ENCODE results near the gene OSBPL7. TPM values are rescaled to one million over a fixed set of nuclear protein-coding genes. Genes with fewer than 3 reads are reported as not detected.

OSBPL7 gene
- total and polyA plus RNA-seq, 2 of the 13 experiments (the other 11 are each of a cell fraction or from before 2014, with no cell fraction given) = 4.7 to 6.6 TPM

DNA sequence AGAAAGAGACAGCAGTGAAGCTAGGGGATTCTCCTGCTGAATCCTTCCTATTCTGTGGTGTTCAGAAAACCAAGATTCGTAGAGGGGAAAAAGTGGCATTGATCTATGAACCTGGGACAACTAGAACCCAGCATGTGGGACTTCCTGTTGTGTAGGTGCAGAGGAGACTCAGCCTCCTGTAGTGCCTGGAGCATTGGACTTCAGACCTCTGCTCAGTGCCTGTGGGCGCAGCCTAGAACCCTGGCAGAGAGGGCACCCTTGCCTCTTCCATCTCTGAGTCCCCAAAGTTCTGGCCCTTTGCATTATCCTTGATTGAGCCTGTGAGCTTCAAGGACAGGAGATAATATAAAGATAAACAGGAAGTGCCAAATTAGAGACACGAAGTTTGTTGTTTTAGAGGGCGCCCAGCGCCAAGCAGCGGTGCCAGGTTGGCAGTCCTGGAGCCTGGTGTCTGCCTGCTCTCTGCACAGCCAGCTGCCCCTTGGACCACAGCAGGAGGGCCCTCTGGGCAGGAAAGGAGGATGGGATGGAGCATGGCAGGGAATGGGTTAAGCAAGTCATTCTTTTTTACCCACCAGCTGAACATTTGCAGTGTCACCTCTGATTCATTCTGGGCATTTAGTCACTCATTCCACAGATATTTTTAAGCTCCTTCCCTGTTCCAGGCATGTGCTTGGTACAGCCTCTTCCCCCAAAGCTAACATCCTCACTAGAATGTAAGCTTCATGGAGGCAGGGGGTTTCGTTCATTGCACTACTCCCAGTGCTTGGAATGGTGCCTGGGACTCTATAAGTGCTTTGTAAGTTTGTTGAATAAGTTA lies 41.2 kb upstream of the OSBPL7 start (continued):
- 0 out of 2 replicates have a peak, but pooled peaks have one; percentile 19 for TF ChIP-seq SALL1 (CRISPR knock-in tag; IDR thresholded peaks at IDR 0.05)
- TF ChIP-seq TBX3 (IDR thresholded peaks at IDR 0.05; ENCODE audit: borderline replicate concordance) = no peak
- no peak for TF ChIP-seq CHCHD3 (CRISPR knock-in tag; IDR thresholded peaks at IDR 0.05)
- TF ChIP-seq, protein P1, sequence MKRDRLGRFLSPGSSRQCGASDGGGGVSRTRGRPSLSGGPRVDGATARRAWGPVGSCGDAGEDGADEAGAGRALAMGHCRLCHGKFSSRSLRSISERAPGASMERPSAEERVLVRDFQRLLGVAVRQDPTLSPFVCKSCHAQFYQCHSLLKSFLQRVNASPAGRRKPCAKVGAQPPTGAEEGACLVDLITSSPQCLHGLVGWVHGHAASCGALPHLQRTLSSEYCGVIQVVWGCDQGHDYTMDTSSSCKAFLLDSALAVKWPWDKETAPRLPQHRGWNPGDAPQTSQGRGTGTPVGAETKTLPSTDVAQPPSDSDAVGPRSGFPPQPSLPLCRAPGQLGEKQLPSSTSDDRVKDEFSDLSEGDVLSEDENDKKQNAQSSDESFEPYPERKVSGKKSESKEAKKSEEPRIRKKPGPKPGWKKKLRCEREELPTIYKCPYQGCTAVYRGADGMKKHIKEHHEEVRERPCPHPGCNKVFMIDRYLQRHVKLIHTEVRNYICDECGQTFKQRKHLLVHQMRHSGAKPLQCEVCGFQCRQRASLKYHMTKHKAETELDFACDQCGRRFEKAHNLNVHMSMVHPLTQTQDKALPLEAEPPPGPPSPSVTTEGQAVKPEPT (CRISPR knock-in tag; IDR thresholded peaks at IDR 0.05; ENCODE audit: low read depth) = no peak
- no peak for TF ChIP-seq SIN3B (IDR thresholded peaks at IDR 0.05; ENCODE audit: low read length)
- TF ChIP-seq ZNF136 (CRISPR knock-in tag; IDR thresholded peaks at IDR 0.05; ENCODE audit: low read depth) = no peak
- TF ChIP-seq ELF1 (CRISPR knock-in tag; IDR thresholded peaks at IDR 0.05) = peak; percentile 33; the same call in 1 of the 2 replicates
- peak; percentile 33; the same call in 1 of the 2 replicates for TF ChIP-seq MED1 (CRISPR knock-in tag; IDR thresholded peaks at IDR 0.05)

DNA sequence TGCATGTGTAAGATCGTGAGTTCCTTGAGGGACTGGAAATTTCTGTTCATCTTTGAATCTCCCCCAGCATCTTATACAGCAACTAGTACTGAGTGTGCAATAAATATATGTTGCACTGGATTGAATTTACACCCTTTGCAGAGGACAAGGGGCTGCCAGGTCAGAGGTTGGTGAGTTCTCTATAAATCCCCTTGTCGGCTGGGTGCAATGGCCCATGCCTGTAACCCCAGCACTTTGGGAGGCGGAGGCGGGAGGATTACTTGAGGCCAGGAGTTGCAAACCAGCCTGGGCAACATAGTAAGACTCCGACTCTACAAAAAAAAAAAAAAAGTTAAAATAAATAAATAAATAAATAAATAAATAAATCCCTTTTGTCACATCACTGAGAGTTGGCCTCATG lies 38.8 kb upstream of the OSBPL7 start:
- WGBS (ENCODE audit: low lambda C conversion rate) = 47% methylated on average over 5 of the region's 5 CpGs

More for the DNA sequence above, 38.8 kb upstream of the OSBPL7 start:
- Histone ChIP-seq H3K27me3 (ENCODE audit: control insufficient read depth in 1 of 2, insufficient read depth in 2 of 2, low read length in 2 of 2) (peaks cover 2 to 30% of the 10 kb centered on the region in 2 experiments), H3K4me3 (replicated peaks in 1 of 3; ENCODE audit: insufficient read depth in 1 of 3, low read depth in 2 of 3, low read length in 3 of 3) (no peak overlapping the region), H3K27ac (ENCODE audit: extremely low read length, insufficient read depth, low read length) (no peak overlapping the region), H2AFZ (ENCODE audit: low read length) (no peak overlapping the region), H3K4me2 (ENCODE audit: low read depth, low read length) (no peak overlapping the region), H3K9me3 (ENCODE audit: low read length) (no peaks in the 10 kb centered on the region), H3K79me2 (ENCODE audit: insufficient read depth, low read length) (no peaks in the 10 kb centered on the region), H3K4me1 (ENCODE audit: insufficient read depth, low read length) (peaks cover 16% of the 10 kb centered on the region), H3K9ac (ENCODE audit: insufficient read depth, low read depth, low read length) (no peak overlapping the region), H3K36me3 (replicated peaks in 1 of 2; ENCODE audit: control insufficient read depth in 1 of 2, insufficient read depth in 2 of 2, low read length in 2 of 2) (no peaks in the 10 kb centered on the region), H4K20me1 (ENCODE audit: insufficient read depth, low read length) (no peaks in the 10 kb centered on the region)
- intact Hi-C loops (cut with micrococcal nuclease; ENCODE audit: unreplicated experiment) (no loop called here), in situ Hi-C loops (cut with HindIII; ENCODE audit: extremely low pct_ligation_motif_present, low pct_unique_long_range_greater_than_20kb) (no loop called here)
- no peak for FAIRE-seq
- POLR2A ChIA-PET = interaction anchor here (1.2 kb wide), 2 partner anchors 29 to 35 kb away, joined by 3 read pairs; partner anchors contain the start of genes LRRC46, MRPL10 and SP2
- BruUV-seq (replicated peaks) = no TSS peak
- CTCF ChIA-PET (ENCODE audit: low intra/inter-chr PET ratio, low total read pairs) = no interaction called here
- no peak for ATAC-seq
- DNase-seq (ENCODE audit: low spot score) = no peak
- no peak for TF ChIP-seq ZBTB7B (CRISPR knock-in tag; IDR thresholded peaks at IDR 0.05)
- TF ChIP-seq ZNF124 (CRISPR knock-in tag; IDR thresholded peaks at IDR 0.05) = no peak
- no peak for TF ChIP-seq FOXJ3 (CRISPR knock-in tag; IDR thresholded peaks at IDR 0.05; ENCODE audit: borderline replicate concordance)
- TF ChIP-seq TEAD2 (CRISPR knock-in tag; IDR thresholded peaks at IDR 0.05) = no peak
- no peak for TF ChIP-seq REL (CRISPR knock-in tag; conservative IDR thresholded peaks at IDR 0.05)
- TF ChIP-seq EEA1 (CRISPR knock-in tag; IDR thresholded peaks at IDR 0.05; ENCODE audit: borderline replicate concordance) = no peak
- no peak for TF ChIP-seq HOXA9 (CRISPR knock-in tag; IDR thresholded peaks at IDR 0.05; ENCODE audit: borderline replicate concordance)
- no peak for TF ChIP-seq ZBTB3 (CRISPR knock-in tag; IDR thresholded peaks at IDR 0.05; ENCODE audit: borderline replicate concordance, low read depth)
- TF ChIP-seq TOE1 (CRISPR knock-in tag; IDR thresholded peaks at IDR 0.05) = no peak

Data from HepG2 (cell line).